Bone marrow (tissue), 2 donors: ENCODE data around the gene MRPL34.
"Not testable (repeated sequence)": the region's sequence is repeated elsewhere in the genome, so short reads cannot be mapped to it uniquely, and the experiment has no call there.

ENCODE experiments used
- DNase-seq, 2 donors: peaks; one replicate each; lab custom pipeline; 2025; lab: John Stamatoyannopoulos, UW

Gene MRPL34

DNA sequence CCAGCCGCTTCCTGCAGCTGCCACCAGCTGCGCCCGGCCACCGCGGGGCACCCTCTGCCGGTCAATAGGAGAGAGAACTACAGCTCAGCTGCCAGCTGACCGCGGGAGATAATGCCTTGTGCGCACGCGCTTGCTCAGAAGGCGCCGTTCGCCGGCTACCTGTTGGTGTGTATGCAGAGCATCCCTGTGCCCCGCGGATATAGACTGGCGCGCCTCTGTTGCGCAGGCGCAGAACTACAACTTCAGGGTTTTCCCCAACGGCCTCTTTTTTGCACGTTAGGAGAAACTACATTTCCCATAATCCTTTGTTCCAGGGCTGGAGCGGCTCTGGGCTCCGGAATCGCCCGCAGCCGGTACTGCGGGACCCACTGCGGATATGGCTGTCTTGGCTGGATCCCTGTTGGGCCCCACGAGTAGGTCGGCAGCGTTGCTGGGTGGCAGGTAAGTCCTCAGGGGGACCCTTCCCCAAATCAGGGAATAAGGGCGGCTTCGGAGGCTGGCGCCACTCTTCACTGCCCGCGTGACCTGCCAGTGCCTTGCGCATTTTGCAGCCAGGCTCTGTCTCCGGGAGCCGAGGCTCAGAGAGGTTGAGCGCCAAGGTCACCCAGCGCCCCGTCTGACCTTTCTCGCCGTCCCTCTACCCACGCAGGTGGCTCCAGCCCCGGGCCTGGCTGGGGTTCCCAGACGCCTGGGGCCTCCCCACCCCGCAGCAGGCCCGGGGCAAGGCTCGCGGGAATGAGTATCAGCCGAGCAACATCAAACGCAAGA, at the start of gene MRPL34:
Gene MRPL34 (plus strand): TSS at position 356 of the 768 bp plus-strand sequence. CDS start 21 bp downstream, at position 377.
- peak; percentile 79 to 99 for DNase-seq

GRCh38 chr19:17256130-17256529, 49.5 kb upstream of the MRPL34 start:
- no peak for DNase-seq

DNA sequence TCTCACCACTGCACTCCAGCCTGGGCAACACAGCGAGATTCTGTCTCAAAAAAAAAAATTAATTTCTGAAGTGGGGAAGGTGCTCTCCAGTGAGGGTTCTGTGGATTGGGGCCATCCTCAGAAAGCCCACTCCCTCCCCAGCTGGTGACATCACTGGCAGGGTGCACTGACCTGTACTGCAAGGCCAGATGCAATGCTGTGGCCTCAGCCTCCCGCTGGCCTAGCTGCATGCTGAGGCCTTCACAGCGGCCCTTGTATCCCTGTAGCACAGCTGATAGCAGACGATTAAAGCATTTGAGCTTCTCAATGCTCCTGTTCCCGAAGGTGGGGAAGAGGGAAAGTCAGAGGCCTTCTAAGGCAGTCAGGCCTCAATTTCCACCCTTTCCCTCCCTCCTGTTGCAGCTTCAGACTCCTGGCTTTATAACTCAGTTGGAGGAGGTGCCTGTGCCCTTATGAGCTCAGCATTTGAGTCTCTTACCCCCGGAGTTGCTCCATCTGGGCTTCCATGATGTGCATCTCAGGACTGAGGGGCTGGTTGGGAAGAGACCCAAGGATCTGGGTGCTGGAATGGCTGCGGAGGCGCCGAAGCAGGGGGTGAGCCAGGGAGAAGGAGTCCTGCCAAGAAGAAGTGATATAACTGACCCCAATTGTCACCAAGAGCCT, 46.4 kb upstream of the MRPL34 start:
- no peak for DNase-seq

DNA sequence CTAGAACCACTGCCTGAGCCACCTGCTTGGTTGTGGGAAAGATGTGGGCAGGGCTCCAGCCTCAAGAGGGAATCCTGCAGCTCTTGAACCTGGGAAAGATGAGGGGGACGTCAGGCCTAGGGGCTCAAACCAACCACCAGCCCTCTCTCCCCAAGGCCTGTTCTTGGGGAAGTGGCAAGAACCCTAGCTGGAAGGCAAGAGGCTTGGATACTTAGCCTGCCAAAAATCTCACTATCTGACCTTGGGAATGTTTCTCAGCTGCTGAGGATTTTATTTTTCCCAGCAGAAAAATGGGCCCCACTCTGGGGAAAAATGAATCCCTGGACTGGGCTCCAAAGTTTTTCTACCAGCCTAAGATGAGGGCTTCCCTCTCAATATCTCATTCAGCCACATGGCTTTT, 45.7 kb upstream of the MRPL34 start:
- DNase-seq: no peak

GRCh38 chr19:17260842-17261325, 44.8 kb upstream of the MRPL34 start:
- peak; percentile 66 to 84 for DNase-seq

- no peak for DNase-seq
Observed at GRCh38 chr19:17262557-17262956, 43.1 kb upstream of the MRPL34 start.

- DNase-seq: no peak
Observed at GRCh38 chr19:17263712-17264640, 41.7 kb upstream of the MRPL34 start.

- DNase-seq: no peak
Observed at GRCh38 chr19:17264641-17264979, 41.1 kb upstream of the MRPL34 start, which contains the start of gene USHBP1. Gene USHBP1 (minus strand): TSS chr19:17264745. CDS start chr19:17264299, 446 bp downstream.

- DNase-seq: no peak
Observed at GRCh38 chr19:17266026-17266425, 39.6 kb upstream of the MRPL34 start.

DNA sequence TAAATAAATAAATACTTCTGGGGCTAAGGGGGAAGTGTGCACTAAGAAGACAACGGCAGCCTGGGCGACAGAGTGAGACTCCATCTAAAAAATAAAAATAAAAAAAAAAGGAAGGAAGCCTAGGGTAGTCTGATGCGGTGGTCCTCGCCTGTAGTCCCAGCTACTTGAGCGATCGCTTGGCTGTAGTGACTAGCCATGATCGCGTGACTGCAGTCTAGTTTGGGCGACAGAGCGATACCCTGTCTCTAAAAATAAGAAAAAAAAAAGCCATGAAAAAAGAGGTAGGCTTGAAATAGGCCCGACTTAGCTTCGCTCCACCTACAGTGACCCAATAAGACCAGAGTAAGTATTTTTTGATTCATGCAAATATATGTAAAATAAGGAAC, 39.1 kb upstream of the MRPL34 start:
- DNase-seq: peak in 1 of 2 donors; percentile 65

DNA sequence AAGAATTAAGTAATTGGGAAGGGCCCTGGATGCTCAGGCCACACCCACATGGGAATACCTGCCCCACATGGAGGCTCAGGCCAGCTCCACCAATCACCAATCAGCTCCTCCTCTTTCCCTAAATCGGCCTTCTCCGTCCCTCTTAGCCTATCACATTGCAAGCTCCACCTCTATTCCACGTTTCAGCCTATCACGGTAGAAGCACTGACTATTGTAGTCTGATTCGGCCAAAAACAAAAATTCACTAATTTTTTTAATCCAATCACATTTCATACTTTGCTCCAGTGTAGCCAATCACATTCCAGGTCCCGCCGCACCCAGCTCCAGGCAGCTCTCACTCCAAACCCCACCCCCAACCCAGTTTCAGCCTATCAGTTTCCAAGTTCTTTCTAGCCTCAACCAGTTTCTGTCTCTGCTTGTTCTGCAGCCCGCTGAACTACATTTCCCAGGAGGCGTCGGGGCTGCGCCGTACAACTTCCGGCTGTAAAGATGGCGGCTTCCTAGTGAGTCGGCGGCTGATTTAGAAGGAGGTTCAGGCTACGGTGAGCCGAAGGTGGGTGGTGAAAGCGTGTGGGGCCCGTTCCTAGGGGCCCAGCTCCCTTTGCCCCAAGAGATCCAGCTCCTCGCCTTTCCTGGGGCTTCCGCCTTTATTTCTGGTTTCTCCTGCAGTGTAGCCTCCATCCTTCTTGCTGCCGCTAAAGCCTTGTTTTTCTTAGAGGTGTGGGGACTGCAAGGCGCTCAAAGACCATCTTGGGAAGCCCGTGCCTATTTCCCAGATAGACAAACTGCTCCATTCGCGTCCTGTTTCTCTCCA, 38.5 kb upstream of the MRPL34 start, which contains the start of gene BABAM1:
Gene BABAM1 (plus strand): TSS at position 469 of the 814 bp plus-strand sequence. CDS start 1,364 bp downstream, outside the sequence.
- DNase-seq: peak; percentile 76 to 100

DNA sequence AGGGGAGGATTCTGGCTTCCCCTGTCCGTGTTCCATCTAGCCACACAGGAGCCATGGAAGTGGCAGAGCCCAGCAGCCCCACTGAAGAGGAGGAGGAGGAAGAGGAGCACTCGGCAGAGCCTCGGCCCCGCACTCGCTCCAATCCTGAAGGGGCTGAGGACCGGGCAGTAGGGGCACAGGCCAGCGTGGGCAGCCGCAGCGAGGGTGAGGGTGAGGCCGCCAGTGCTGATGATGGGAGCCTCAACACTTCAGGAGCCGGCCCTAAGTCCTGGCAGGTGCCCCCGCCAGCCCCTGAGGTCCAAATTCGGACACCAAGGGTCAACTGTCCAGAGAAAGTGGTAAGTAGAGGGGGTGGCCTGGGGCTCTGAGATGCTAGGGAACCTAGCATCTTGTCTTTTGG, 36.9 kb upstream of the MRPL34 start:
- no peak for DNase-seq

GRCh38 chr19:17274892-17275291, 30.8 kb upstream of the MRPL34 start:
- not testable (repeated sequence) for DNase-seq

GRCh38 chr19:17275441-17276175, 30.1 kb upstream of the MRPL34 start:
- no peak for DNase-seq

GRCh38 chr19:17279436-17279835, 26.2 kb upstream of the MRPL34 start:
- no peak for DNase-seq

DNA sequence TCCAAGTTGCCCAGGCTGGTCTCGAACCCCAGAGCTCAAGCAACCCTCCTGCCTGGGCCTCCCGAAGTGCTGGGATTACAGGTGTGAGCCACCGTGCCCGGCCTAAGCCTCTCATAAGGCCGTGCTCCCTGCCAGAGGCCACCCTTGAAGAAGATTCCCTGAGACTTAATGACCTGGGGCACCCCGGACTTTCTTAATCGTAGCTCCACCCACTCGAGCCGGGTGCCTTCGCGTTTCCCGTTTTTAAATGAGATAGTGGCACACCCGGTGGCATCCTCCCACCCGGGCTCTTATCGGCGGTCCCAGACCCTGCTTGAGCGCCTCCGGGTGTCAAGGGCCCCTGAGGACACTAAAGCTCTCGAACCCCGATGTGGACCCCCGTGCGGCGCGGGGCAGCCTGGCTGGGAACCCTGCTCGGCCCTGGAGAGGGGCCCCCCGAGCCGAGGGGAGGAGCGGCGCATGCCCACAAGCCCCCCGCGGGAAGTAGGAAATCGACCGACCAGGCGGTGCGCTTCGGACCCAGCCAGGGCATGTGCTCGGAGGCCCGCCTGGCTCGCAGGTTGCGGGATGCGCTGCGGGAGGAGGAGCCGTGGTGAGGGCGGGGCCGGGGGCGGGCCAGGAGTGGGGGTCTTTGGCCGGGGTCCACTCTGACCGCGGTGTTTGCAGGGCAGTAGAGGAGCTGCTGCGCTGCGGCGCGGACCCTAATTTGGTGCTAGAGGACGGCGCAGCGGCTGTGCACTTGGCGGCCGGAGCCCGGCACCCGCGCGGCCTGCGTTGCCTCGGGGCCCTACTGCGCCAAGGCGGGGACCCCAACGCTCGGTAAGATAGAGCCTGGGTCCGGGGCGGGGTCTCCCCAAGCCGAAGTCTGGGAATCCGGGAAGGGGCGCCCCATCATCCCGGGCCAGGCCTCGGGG, 24.0 kb upstream of the MRPL34 start, which contains the start of gene ANKLE1:
Gene ANKLE1 (plus strand): TSS at position 511 of the 914 bp plus-strand sequence. CDS start 20 bp downstream, at position 531.
- peak; percentile 35 to 74 for DNase-seq

- peak; percentile 59 to 60 for DNase-seq
Observed at GRCh38 chr19:17282488-17283125, 23.1 kb upstream of the MRPL34 start.

DNA sequence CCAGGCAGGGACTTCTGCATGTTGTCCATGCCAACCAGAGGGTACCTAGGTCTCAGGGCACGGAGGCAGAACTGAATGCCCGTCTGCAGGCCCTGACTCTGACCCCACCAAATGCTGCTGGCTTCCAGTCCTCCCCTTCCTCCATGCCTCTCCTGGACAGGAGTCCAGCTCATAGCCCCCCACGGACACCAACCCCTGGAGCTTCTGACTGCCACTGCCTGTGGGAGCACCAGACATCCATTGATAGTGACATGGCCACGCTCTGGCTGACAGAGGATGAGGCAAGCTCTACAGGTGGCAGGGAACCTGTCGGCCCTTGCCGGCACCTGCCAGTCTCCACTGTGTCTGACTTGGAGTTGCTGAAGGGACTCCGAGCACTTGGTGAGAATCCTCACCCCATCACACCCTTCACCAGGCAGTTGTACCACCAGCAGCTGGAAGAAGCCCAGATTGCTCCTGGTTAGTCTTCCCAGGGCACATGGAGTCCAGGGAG, 22.1 kb upstream of the MRPL34 start:
- DNase-seq: no peak
